HCT116 (cell line): ENCODE data around the gene NOC4L. TPM values are rescaled to one million over a fixed set of nuclear protein-coding genes. Genes with fewer than 3 reads are reported as not detected.

Source experiments
- ATAC-seq: fragments of 200-7000 bp; cut with Tn5 transposase; 2 replicates; pipeline ENCODE4 v1.9.1; 2020; ENCODE audit warnings: mild to moderate bottlenecking, moderate library complexity
- BruUV-seq: library from RNA; stranded (reverse); fragments of 400-500 nt; replicated peaks from 2 replicates; lab custom pipeline; 2021; lab: Mats Ljungman, UMichigan
- CTCF ChIA-PET: fragments of 300-600 bp; sonication (Branson Sonifier 250); formaldehyde crosslinking; loops from one replicate; lab custom pipeline; 2021; ENCODE audit warnings: antibody characterized with exemption; lab: Charles Lee
- POLR2A ChIA-PET: fragments of 300-600, 350-600 bp; sonication (Branson Sonifier 250); formaldehyde crosslinking; loops from one replicate; lab custom pipeline; 2021; ENCODE audit warnings: antibody characterized with exemption; lab: Charles Lee
- RAD21 ChIA-PET, 2 experiments: fragments of 300-600 bp; sonication (Branson Sonifier 250); formaldehyde crosslinking; loops; one replicate each; lab custom pipeline; 2023; ENCODE audit warnings: low total read pairs in 2 of 2; ENCODE audit not compliant: uncharacterized antibody in 2 of 2, unreplicated experiment in 2 of 2, low non-redundant PET in 1 of 2; lab: Charles Lee
- DNase-seq: peaks from one replicate; pipeline ENCODE4 v3.0.0-alpha.2; 2010; ENCODE audit warnings: low read depth, low spot score
- H2AFZ ChIP-seq: fragments of 200-600 bp; shearing (Covaris generic), sonication (generic); 2 replicates; pipeline ENCODE4 v1.6.1; 2017; ENCODE audit warnings: low read depth, mixed run types, mixed read lengths, antibody characterized with exemption, low read length; ENCODE audit not compliant: poor library complexity, severe bottlenecking
- H3K27ac ChIP-seq: 2 replicates; pipeline ENCODE4 v1.5.1; 2012; ENCODE audit warnings: low read depth, low read length
- H3K27me3 ChIP-seq: fragments of 200-600 bp; sonication (generic); 2 replicates; pipeline ENCODE4 v1.6.1; 2016; ENCODE audit warnings: mixed run types, low read length, mixed read lengths; ENCODE audit not compliant: insufficient read depth
- H3K36me3 ChIP-seq, 2 experiments: fragments of 200-500 bp in 1 of 2; fragments of 200-600 bp in 1 of 2; sonication (Bioruptor generic) in 1 of 2; sonication (generic) in 1 of 2; 2 replicates each; pipeline versions ENCODE4 v1.5.1 to v1.6.1; 2014 to 2016; ENCODE audit warnings: low read length in 2 of 2, inconsistent platforms in 1 of 2, mixed read lengths in 1 of 2, mixed run types in 1 of 2; ENCODE audit not compliant: insufficient read depth in 2 of 2, control insufficient read depth in 1 of 2
- H3K4me1 ChIP-seq, 2 experiments: fragments of 200-600 bp in 1 of 2; sonication (generic) in 1 of 2; 2 replicates each; pipeline versions ENCODE4 v1.5.1 to v1.6.1; 2012 to 2017; ENCODE audit warnings: low read length in 2 of 2, inconsistent platforms in 1 of 2, mild to moderate bottlenecking in 1 of 2, mixed read lengths in 1 of 2, mixed run types in 1 of 2, moderate library complexity in 1 of 2; ENCODE audit not compliant: insufficient read depth in 2 of 2, control insufficient read depth in 1 of 2
- H3K4me2 ChIP-seq: fragments of 200-600 bp; sonication (generic); 2 replicates; pipeline ENCODE4 v1.6.1; 2017; ENCODE audit warnings: mixed run types, low read length, mixed read lengths
- H3K4me3 ChIP-seq, 2 experiments: fragments of 200-600 bp in 1 of 2; sonication (generic) in 1 of 2; replicated peaks in 1 of 2; 2 replicates each; pipeline ENCODE4 v1.5.1; 2011 to 2016; ENCODE audit warnings: low read length in 2 of 2, control low read depth in 1 of 2, low read depth in 1 of 2, mild to moderate bottlenecking in 1 of 2, mixed read lengths in 1 of 2, mixed run types in 1 of 2
- H3K79me2 ChIP-seq: fragments of 200-600 bp; sonication (generic); 2 replicates; pipeline ENCODE4 v1.6.1; 2017; ENCODE audit warnings: mild to moderate bottlenecking, mixed run types, low read length, moderate library complexity, mixed read lengths; ENCODE audit not compliant: insufficient read depth
- H3K9ac ChIP-seq: fragments of 200-600 bp; sonication (generic); 2 replicates; pipeline ENCODE4 v1.6.1; 2016; ENCODE audit warnings: low read length, mixed read lengths
- H3K9me2 ChIP-seq: fragments of 200-600 bp; sonication (generic), shearing (Covaris generic); 2 replicates; pipeline ENCODE4 v1.6.1; 2017; ENCODE audit warnings: mixed run types, mild to moderate bottlenecking, moderate library complexity; ENCODE audit not compliant: insufficient read depth
- H3K9me3 ChIP-seq, 2 experiments: fragments of 200-500 bp in 1 of 2; fragments of 200-600 bp in 1 of 2; sonication (Bioruptor generic) in 1 of 2; sonication (generic) in 1 of 2; 2 replicates each; pipeline ENCODE4 v1.6.1; 2014 to 2017; ENCODE audit warnings: low read length in 2 of 2, mixed read lengths in 2 of 2, inconsistent platforms in 1 of 2, low read depth in 1 of 2, mild to moderate bottlenecking in 1 of 2, mixed run types in 1 of 2, moderate library complexity in 1 of 2; ENCODE audit not compliant: control insufficient read depth in 1 of 2, insufficient read depth in 1 of 2
- H4K20me1 ChIP-seq: fragments of 200-600 bp; sonication (generic), shearing (Covaris generic); 2 replicates; pipeline ENCODE4 v1.6.1; 2017; ENCODE audit warnings: mixed run types, mild to moderate bottlenecking, moderate library complexity; ENCODE audit not compliant: insufficient read depth
- CBX3 ChIP-seq: IDR thresholded peaks from 2 replicates; pipeline ENCODE4 v1.6.1; 2012; ENCODE audit warnings: low read depth
- CEBPB ChIP-seq: IDR thresholded peaks from 2 replicates; pipeline ENCODE4 v1.6.1; 2012; ENCODE audit warnings: low read depth
- POLR2A ChIP-seq: IDR thresholded peaks from 2 replicates; pipeline ENCODE4 v1.7.0; 2011; ENCODE audit warnings: borderline replicate concordance; ENCODE audit not compliant: insufficient read depth, insufficient read length; ENCODE audit errors: extremely low read depth
- SIN3A ChIP-seq: IDR thresholded peaks from 2 replicates; pipeline ENCODE4 v1.6.1; 2012; ENCODE audit warnings: low read depth
- SP1 ChIP-seq: IDR thresholded peaks from 2 replicates; pipeline ENCODE4 v1.6.1; 2012; ENCODE audit warnings: low read depth
- SRF ChIP-seq: IDR thresholded peaks from 2 replicates; pipeline ENCODE4 v1.6.1; 2012; ENCODE audit warnings: low read depth
- ZFX ChIP-seq: fragments of 450-650 bp; IDR thresholded peaks from 2 replicates; pipeline ENCODE4 v1.6.1; 2017
- intact Hi-C: fragments of 100-400 bp; cut with micrococcal nuclease; formaldehyde crosslinking; loops from 2 replicates; pipeline ENCODE4 v1.10.0; 2022
- total RNA-seq: library from RNA; stranded (reverse); gene quantifications from one replicate; pipeline ENCODE4 v1.2.1, GENCODE V29; 2021; ENCODE audit not compliant: unreplicated experiment
- TF ChIP-seq, protein P1 (sequence below), 3 experiments: fragments of 200-600 bp in 1 of 3; sonication (generic) in 1 of 3; IDR thresholded peaks in 2 of 3; conservative IDR thresholded peaks in 1 of 3; 2 replicates each; pipeline ENCODE4 v1.5.1; 2012 to 2017; ENCODE audit warnings: low read depth in 2 of 3, low read length in 2 of 3, antibody characterized with exemption in 1 of 3, borderline replicate concordance in 1 of 3, control low read depth in 1 of 3, mild to moderate bottlenecking in 1 of 3, mixed read lengths in 1 of 3, mixed run types in 1 of 3, moderate library complexity in 1 of 3; ENCODE audit not compliant: insufficient read depth in 1 of 3
- TF ChIP-seq, protein P2 (sequence below): IDR thresholded peaks from 2 replicates; pipeline ENCODE4 v1.6.1; 2011; ENCODE audit warnings: mild to moderate bottlenecking, low read length, moderate library complexity; ENCODE audit not compliant: insufficient replicate concordance; ENCODE audit errors: extremely low read depth

NOC4L gene
- total RNA-seq, 1 experiment from 2014 or later, result 47.6 TPM

DNA sequence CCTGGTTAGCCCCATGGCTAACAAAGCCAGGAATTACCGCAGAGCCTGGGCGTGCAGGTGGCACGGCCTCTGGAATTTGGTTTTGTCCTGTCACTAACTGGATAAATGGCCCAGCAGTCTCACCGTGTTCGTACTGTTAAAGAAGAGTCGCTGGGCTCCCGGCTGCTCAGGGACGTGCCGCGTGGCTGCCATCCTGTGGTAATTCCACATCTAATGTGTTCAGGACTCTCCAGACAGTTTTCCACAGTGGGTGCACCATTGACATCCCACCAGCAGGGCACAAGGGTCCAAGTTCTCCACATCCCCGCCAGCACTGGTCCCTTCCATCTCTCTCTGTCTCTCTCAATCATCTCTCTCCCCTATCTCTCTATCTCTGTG, 19.6 kb downstream of the NOC4L start:
- peak; percentile 60 for ATAC-seq
- Histone ChIP-seq H2AFZ (no peak overlapping the region), H3K4me3 (no peak overlapping the region), H3K4me1 (peaks cover 0 to 11% of the 10 kb centered on the region in 2 experiments; a peak in 1 of 4 replicates), H3K4me2 (no peak overlapping the region), H3K9me3 (no peaks in the 10 kb centered on the region), H4K20me1 (no peaks in the 10 kb centered on the region), H3K27ac (no peak overlapping the region), H3K79me2 (no peaks in the 10 kb centered on the region), H3K27me3 (no peaks in the 10 kb centered on the region), H3K36me3 (no peaks in the 10 kb centered on the region), H3K9me2 (no peaks in the 10 kb centered on the region), H3K9ac (no peak overlapping the region)
- CTCF ChIA-PET, result interaction anchor here (1.5 kb wide), 1 partner anchor 252 kb away, joined by 3 read pairs; no protein-coding TSS in a partner anchor
- no peak for DNase-seq
- POLR2A ChIA-PET, result no interaction called here
- RAD21 ChIA-PET, result no interaction called here
- intact Hi-C loops, result no loop called here
- no TSS peak for BruUV-seq
- TF ChIP-seq, protein P1, sequence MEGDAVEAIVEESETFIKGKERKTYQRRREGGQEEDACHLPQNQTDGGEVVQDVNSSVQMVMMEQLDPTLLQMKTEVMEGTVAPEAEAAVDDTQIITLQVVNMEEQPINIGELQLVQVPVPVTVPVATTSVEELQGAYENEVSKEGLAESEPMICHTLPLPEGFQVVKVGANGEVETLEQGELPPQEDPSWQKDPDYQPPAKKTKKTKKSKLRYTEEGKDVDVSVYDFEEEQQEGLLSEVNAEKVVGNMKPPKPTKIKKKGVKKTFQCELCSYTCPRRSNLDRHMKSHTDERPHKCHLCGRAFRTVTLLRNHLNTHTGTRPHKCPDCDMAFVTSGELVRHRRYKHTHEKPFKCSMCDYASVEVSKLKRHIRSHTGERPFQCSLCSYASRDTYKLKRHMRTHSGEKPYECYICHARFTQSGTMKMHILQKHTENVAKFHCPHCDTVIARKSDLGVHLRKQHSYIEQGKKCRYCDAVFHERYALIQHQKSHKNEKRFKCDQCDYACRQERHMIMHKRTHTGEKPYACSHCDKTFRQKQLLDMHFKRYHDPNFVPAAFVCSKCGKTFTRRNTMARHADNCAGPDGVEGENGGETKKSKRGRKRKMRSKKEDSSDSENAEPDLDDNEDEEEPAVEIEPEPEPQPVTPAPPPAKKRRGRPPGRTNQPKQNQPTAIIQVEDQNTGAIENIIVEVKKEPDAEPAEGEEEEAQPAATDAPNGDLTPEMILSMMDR (IDR thresholded peaks at IDR 0.05 in 2 of 3, conservative IDR thresholded peaks at IDR 0.05 in 1 of 3; ENCODE audit: borderline replicate concordance in 1 of 3, insufficient read depth in 1 of 3, low read depth in 2 of 3, low read length in 2 of 3), result peak in 2 of 3 experiments; percentile 31 to 38; a peak in 3 of 6 replicates
- TF ChIP-seq SRF, result no peak

DNA sequence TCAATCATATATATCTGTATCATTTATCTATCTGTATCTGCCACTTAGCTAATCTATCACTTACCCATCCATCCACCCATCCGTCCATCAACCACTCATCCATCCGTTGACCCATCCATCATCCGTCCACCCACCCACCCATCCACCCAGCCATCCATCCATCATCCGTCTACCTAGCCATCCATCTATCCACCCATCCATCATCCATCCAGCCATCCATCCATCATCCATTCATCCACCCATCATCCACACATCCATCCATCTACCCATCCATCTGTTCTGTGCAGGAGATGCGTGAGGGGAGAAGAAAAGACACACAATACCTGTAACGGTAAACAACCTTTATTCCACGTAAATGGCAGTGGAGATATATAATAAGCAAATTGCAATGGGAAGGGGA, 20.2 kb downstream of the NOC4L start:
- ChIA-PET RAD21 (no interaction called here), CTCF (no interaction called here), POLR2A (no interaction called here)
- Histone ChIP-seq H3K9ac (no peak overlapping the region), H3K9me3 (no peaks in the 10 kb centered on the region), H3K27me3 (no peaks in the 10 kb centered on the region), H3K79me2 (no peaks in the 10 kb centered on the region), H2AFZ (no peak overlapping the region), H3K4me3 (no peak overlapping the region), H3K4me2 (no peak overlapping the region), H3K4me1 (peaks cover 0 to 6% of the 10 kb centered on the region in 2 experiments; a peak in 1 of 4 replicates), H3K36me3 (no peaks in the 10 kb centered on the region), H3K9me2 (no peaks in the 10 kb centered on the region), H3K27ac (no peak overlapping the region), H4K20me1 (no peaks in the 10 kb centered on the region)
- intact Hi-C loops, result no loop called here
- no peak for ATAC-seq
- no peak for DNase-seq
- no TSS peak for BruUV-seq
- TF ChIP-seq, protein P1 (IDR thresholded peaks at IDR 0.05 in 2 of 3, conservative IDR thresholded peaks at IDR 0.05 in 1 of 3; ENCODE audit: borderline replicate concordance in 1 of 3, insufficient read depth in 1 of 3, low read depth in 2 of 3, low read length in 2 of 3), result no peak
- no peak for TF ChIP-seq SP1
- TF ChIP-seq CEBPB, result no peak
- TF ChIP-seq, protein P2, sequence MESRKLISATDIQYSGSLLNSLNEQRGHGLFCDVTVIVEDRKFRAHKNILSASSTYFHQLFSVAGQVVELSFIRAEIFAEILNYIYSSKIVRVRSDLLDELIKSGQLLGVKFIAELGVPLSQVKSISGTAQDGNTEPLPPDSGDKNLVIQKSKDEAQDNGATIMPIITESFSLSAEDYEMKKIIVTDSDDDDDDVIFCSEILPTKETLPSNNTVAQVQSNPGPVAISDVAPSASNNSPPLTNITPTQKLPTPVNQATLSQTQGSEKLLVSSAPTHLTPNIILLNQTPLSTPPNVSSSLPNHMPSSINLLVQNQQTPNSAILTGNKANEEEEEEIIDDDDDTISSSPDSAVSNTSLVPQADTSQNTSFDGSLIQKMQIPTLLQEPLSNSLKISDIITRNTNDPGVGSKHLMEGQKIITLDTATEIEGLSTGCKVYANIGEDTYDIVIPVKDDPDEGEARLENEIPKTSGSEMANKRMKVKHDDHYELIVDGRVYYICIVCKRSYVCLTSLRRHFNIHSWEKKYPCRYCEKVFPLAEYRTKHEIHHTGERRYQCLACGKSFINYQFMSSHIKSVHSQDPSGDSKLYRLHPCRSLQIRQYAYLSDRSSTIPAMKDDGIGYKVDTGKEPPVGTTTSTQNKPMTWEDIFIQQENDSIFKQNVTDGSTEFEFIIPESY, result no peak
- no peak for TF ChIP-seq CBX3
- no peak for TF ChIP-seq SRF
- no peak for TF ChIP-seq SIN3A
- TF ChIP-seq POLR2A, result no peak
- no peak for TF ChIP-seq ZFX
